Kidney (tissue), 14 donors: ENCODE measurements around the gene AAK1. TPM values are rescaled to one million over a fixed set of nuclear protein-coding genes. Genes with fewer than 3 reads are reported as not detected.

ENCODE experiments used
- DNase-seq, 5 donors: peaks; one replicate each; pipeline ENCODE4 v3.0.0-alpha.2; 2013 to 2020
- FAIRE-seq: peaks from 2 replicates; lab custom pipeline; 2012; peaks lifted over from hg19 to GRCh38; lab: Jason Lieb, UNC
- H3K27ac ChIP-seq, 2 donors: one replicate each; pipeline ENCODE4 v1.7.0; 2013; ENCODE audit warnings: low read depth in 2 of 2, low read length in 2 of 2, inconsistent platforms in 1 of 2
- H3K27me3 ChIP-seq: one replicate; pipeline ENCODE4 v1.7.1; 2013; ENCODE audit warnings: low read length, inconsistent platforms; ENCODE audit not compliant: control insufficient read depth, insufficient read depth
- H3K36me3 ChIP-seq, 3 donors: one replicate each; pipeline versions ENCODE4 v1.7.0 to v1.7.1; 2013; ENCODE audit warnings: low read length in 3 of 3, control low read depth in 1 of 3, inconsistent platforms in 1 of 3; ENCODE audit not compliant: insufficient read depth in 3 of 3, control insufficient read depth in 2 of 3
- H3K4me1 ChIP-seq, 3 donors: one replicate each; pipeline versions ENCODE4 v1.7.0 to v1.7.1; 2013; ENCODE audit warnings: low read length in 3 of 3, inconsistent platforms in 1 of 3, low read depth in 1 of 3; ENCODE audit not compliant: control insufficient read depth in 2 of 3, insufficient read depth in 2 of 3
- H3K4me3 ChIP-seq, 3 donors: one replicate each; pipeline versions ENCODE4 v1.7.0 to v1.8.1; 2013; ENCODE audit warnings: low read length in 3 of 3, control low read depth in 1 of 3, inconsistent platforms in 1 of 3
- H3K9ac ChIP-seq, 3 donors: one replicate each; pipeline versions ENCODE4 v1.7.0 to v1.7.1; 2013; ENCODE audit warnings: low read length in 3 of 3, control low read depth in 1 of 3, inconsistent platforms in 1 of 3
- H3K9me3 ChIP-seq, 3 donors: one replicate each; pipeline versions ENCODE4 v1.7.0 to v1.7.1; 2013; ENCODE audit warnings: low read length in 3 of 3, control low read depth in 1 of 3, inconsistent platforms in 1 of 3; ENCODE audit not compliant: control insufficient read depth in 2 of 3, insufficient read depth in 1 of 3
- CTCF ChIP-seq: IDR thresholded peaks from 3 replicates; pipeline ENCODE4 v1.5.1; 2012; ENCODE audit warnings: mild to moderate bottlenecking, moderate library complexity, borderline replicate concordance; ENCODE audit not compliant: insufficient read depth; ENCODE audit errors: extremely low read depth
- intact Hi-C: fragments of 100-400 bp; cut with DNase I; formaldehyde crosslinking; loops from one replicate; pipeline ENCODE4 v1.11.1; 2022
- polyA plus RNA-seq: library from polyadenylated mRNA; stranded (reverse); fragments of 350-450 nt; fragmentation: Illumina TruSeq; extraction: RNeasy Lipid Tissue Mini Kit (QIAGEN cat#74804); gene quantifications from one replicate; pipeline ENCODE4 v1.2.3, GENCODE V29; 2014; ENCODE audit warnings: low read depth, low replicate concordance; ENCODE audit not compliant: insufficient read depth
- total RNA-seq: library from RNA; stranded (reverse); fragmentation: NEBNext Ultra II Directional; extraction: Animal tissue kit (Norgen Biotek cat#: 25700); gene quantifications from one replicate; pipeline ENCODE4 v1.2.1, GENCODE V29; 2021
- donor health status: control.
- donor health status: control.
- donor health status: control.
- donor health status: control.
- donor health status: control.
- donor health status: DM: yes; HTN: yes; CAD: no.
- donor health status: Normal renal cell carcinoma (clear cell type).

Gene AAK1
- total and polyA plus RNA-seq, 2 donors from 2014 or later: 25.8 to 93.7 TPM

GRCh38 chr2:69436596-69436937 lies 207.0 kb downstream of the AAK1 start:
- H3K27ac ChIP-seq: peak overlapping the region; percentile 95 to 99
- no peak for TF ChIP-seq CTCF
- no peaks in the 10 kb centered on the region for H3K9me3 ChIP-seq
- peak overlapping the region; percentile 80 to 93 (median 92) for H3K4me3 ChIP-seq
- H3K9ac ChIP-seq: peak overlapping the region; percentile 82 to 97 (median 94)
- DNase-seq (peak in 2 of 5 donors; percentile 74 to 87), FAIRE-seq (no peak)
- H3K4me1 ChIP-seq: peaks cover 0 to 20% (median 7%) of the 10 kb centered on the region in 3 donors
- H3K36me3 ChIP-seq: no peaks in the 10 kb centered on the region
- intact Hi-C loops: no loop called here
- H3K27me3 ChIP-seq: no peaks in the 10 kb centered on the region

GRCh38 chr2:69434753-69435152 lies 208.8 kb downstream of the AAK1 start:
- intact Hi-C loops: no loop called here
- H3K27ac ChIP-seq: no peak overlapping the region
- FAIRE-seq (no peak), DNase-seq (no peak)
- H3K36me3 ChIP-seq: peaks cover 2 to 6% (median 5%) of the 10 kb centered on the region in 3 donors
- H3K4me3 ChIP-seq: no peak overlapping the region
- peaks cover 0 to 20% (median 7%) of the 10 kb centered on the region in 3 donors for H3K4me1 ChIP-seq
- H3K9me3 ChIP-seq: no peaks in the 10 kb centered on the region
- H3K9ac ChIP-seq: peak overlapping the region in 1 of 3 donors; percentile 39
- H3K27me3 ChIP-seq: no peaks in the 10 kb centered on the region
- no peak for TF ChIP-seq CTCF

GRCh38 chr2:69429491-69430183 lies 213.9 kb downstream of the AAK1 start:
- H3K36me3 ChIP-seq: peaks cover 2 to 13% (median 6%) of the 10 kb centered on the region in 3 donors
- no peak overlapping the region for H3K9ac ChIP-seq
- FAIRE-seq (no peak), DNase-seq (no peak)
- TF ChIP-seq CTCF: no peak
- no peak overlapping the region for H3K27ac ChIP-seq
- H3K4me3 ChIP-seq: no peak overlapping the region
- no peaks in the 10 kb centered on the region for H3K27me3 ChIP-seq
- no peaks in the 10 kb centered on the region for H3K9me3 ChIP-seq
- intact Hi-C loops: no loop called here
- peaks cover 0 to 5% (median 0%) of the 10 kb centered on the region in 3 donors for H3K4me1 ChIP-seq
